GM23338 (cell line): ENCODE data around the gene RNU5D-1. TPM values are rescaled to one million over a fixed set of nuclear protein-coding genes. Genes with fewer than 3 reads are reported as not detected.

Experiments
- ATAC-seq: fragments of 200-7000 bp; cut with Tn5 transposase; 3 replicates; pipeline ENCODE4 v1.9.1; 2020
- DNase-seq: peaks from one replicate; pipeline ENCODE4 v3.0.0-alpha.2; 2015; ENCODE audit warnings: low spot score
- H2AFZ ChIP-seq: fragments of 200-600 bp; sonication (generic); 2 replicates; pipeline ENCODE4 v1.8.0; 2016; ENCODE audit warnings: antibody characterized with exemption, mild to moderate bottlenecking, moderate library complexity
- H3F3A ChIP-seq: fragments of 200-600 bp; sonication (generic); replicated peaks from 2 replicates; pipeline ENCODE4 v1.8.0; 2017; ENCODE audit warnings: antibody characterized with exemption, mixed run types, low read depth
- H3K27ac ChIP-seq: fragments of 200-600 bp; sonication (generic); 2 replicates; pipeline ENCODE4 v1.6.1; 2016; ENCODE audit warnings: low read depth
- H3K27me3 ChIP-seq: fragments of 200-600 bp; sonication (generic); 2 replicates; pipeline ENCODE4 v1.8.0; 2016; ENCODE audit warnings: mild to moderate bottlenecking, mixed run types, moderate library complexity; ENCODE audit not compliant: insufficient read depth
- H3K36me3 ChIP-seq: fragments of 200-600 bp; sonication (generic); 2 replicates; pipeline ENCODE4 v1.8.0; 2016; ENCODE audit warnings: mild to moderate bottlenecking; ENCODE audit not compliant: insufficient read depth
- H3K4me1 ChIP-seq: fragments of 200-600 bp; sonication (generic); 2 replicates; pipeline ENCODE4 v1.8.0; 2016; ENCODE audit warnings: mild to moderate bottlenecking, moderate library complexity; ENCODE audit not compliant: insufficient read depth
- H3K4me2 ChIP-seq: fragments of 200-600 bp; sonication (generic); 2 replicates; pipeline ENCODE4 v1.7.1; 2017; ENCODE audit warnings: mixed run types
- H3K4me3 ChIP-seq: fragments of 200-600 bp; sonication (generic); 2 replicates; pipeline ENCODE4 v1.6.1; 2016; ENCODE audit warnings: mixed run types
- H3K79me2 ChIP-seq: fragments of 200-600 bp; sonication (generic); replicated peaks from 2 replicates; pipeline ENCODE4 v1.8.0; 2017; ENCODE audit warnings: mild to moderate bottlenecking; ENCODE audit not compliant: insufficient read depth
- H3K9me2 ChIP-seq: fragments of 200-600 bp; sonication (generic); 2 replicates; pipeline ENCODE4 v1.8.0; 2017; ENCODE audit not compliant: insufficient read depth
- H4K20me1 ChIP-seq: fragments of 200-600 bp; sonication (generic); replicated peaks from 2 replicates; pipeline ENCODE4 v1.8.0; 2017; ENCODE audit warnings: mild to moderate bottlenecking; ENCODE audit not compliant: insufficient read depth
- H3K27ac Mint-ChIP-seq: 2 replicates; pipeline ENCODE4 v1.8.0; 2020; ENCODE audit warnings: inconsistent platforms, mild to moderate bottlenecking, moderate library complexity, mixed read lengths
- H3K27me3 Mint-ChIP-seq: 3 replicates; pipeline ENCODE4 v1.8.0; 2022; ENCODE audit warnings: low read depth, mild to moderate bottlenecking, moderate library complexity, mixed read lengths, inconsistent platforms; ENCODE audit not compliant: insufficient read depth, poor library complexity
- H3K36me3 Mint-ChIP-seq: 3 replicates; pipeline ENCODE4 v1.8.0; 2021; ENCODE audit warnings: low read depth, mild to moderate bottlenecking, inconsistent platforms, moderate library complexity, mixed read lengths
- H3K4me1 Mint-ChIP-seq: 3 replicates; pipeline ENCODE4 v1.8.0; 2020; ENCODE audit warnings: mild to moderate bottlenecking, inconsistent platforms, mixed read lengths
- H3K4me3 Mint-ChIP-seq: 3 replicates; pipeline ENCODE4 v1.8.0; 2021; ENCODE audit warnings: moderate library complexity, mild to moderate bottlenecking, inconsistent platforms, mixed read lengths
- H3K9me3 Mint-ChIP-seq: 3 replicates; pipeline ENCODE4 v1.8.0; 2020; ENCODE audit warnings: moderate library complexity, mild to moderate bottlenecking, inconsistent platforms, mixed read lengths
- POLR2AphosphoS5 ChIP-seq: IDR thresholded peaks from 2 replicates; pipeline ENCODE4 v1.6.1; 2016; ENCODE audit warnings: antibody characterized with exemption, low read depth
- STAT1 ChIP-seq: IDR thresholded peaks from one replicate; pipeline ENCODE4 v1.6.1; 2016; ENCODE audit warnings: antibody characterized with exemption; ENCODE audit not compliant: unreplicated experiment
- polyA plus RNA-seq: library from polyadenylated mRNA; unstranded; fragments of >200 nt; fragmentation: Nextera tagmentation; extraction: Ambion mirVana; gene quantifications from 2 replicates; pipeline ENCODE4 v1.2.1, GENCODE V29; 2016
- total RNA-seq: library from RNA; depleted of rRNA; stranded (reverse); fragments of >200 nt; shearing (Covaris generic); gene quantifications from 2 replicates; pipeline ENCODE4 v1.2.3, GENCODE V29; 2014
- TF ChIP-seq, protein P1 (sequence below): IDR thresholded peaks from one replicate; pipeline ENCODE4 v1.6.1; 2018; ENCODE audit warnings: antibody characterized with exemption; ENCODE audit not compliant: unreplicated experiment
- TF ChIP-seq, protein P2 (sequence below), 2 experiments: fragments of 200-600 bp in 1 of 2; sonication (generic) in 1 of 2; conservative IDR thresholded peaks; 2 replicates each; pipeline versions ENCODE4 v1.5.1 to v1.6.1; 2016 to 2017; ENCODE audit warnings: antibody characterized with exemption in 2 of 2, low read depth in 2 of 2, mild to moderate bottlenecking in 2 of 2, moderate library complexity in 1 of 2
- TF ChIP-seq, protein P3 (sequence below): fragments of 250-450 bp; sonication (Bioruptor Pico); IDR thresholded peaks from 2 replicates; pipeline ENCODE4 v1.5.0; 2020; ENCODE audit warnings: mild to moderate bottlenecking, moderate library complexity

Gene RNU5D-1
- total and polyA plus RNA-seq, 2 experiments from 2014 or later, result not detected

DNA sequence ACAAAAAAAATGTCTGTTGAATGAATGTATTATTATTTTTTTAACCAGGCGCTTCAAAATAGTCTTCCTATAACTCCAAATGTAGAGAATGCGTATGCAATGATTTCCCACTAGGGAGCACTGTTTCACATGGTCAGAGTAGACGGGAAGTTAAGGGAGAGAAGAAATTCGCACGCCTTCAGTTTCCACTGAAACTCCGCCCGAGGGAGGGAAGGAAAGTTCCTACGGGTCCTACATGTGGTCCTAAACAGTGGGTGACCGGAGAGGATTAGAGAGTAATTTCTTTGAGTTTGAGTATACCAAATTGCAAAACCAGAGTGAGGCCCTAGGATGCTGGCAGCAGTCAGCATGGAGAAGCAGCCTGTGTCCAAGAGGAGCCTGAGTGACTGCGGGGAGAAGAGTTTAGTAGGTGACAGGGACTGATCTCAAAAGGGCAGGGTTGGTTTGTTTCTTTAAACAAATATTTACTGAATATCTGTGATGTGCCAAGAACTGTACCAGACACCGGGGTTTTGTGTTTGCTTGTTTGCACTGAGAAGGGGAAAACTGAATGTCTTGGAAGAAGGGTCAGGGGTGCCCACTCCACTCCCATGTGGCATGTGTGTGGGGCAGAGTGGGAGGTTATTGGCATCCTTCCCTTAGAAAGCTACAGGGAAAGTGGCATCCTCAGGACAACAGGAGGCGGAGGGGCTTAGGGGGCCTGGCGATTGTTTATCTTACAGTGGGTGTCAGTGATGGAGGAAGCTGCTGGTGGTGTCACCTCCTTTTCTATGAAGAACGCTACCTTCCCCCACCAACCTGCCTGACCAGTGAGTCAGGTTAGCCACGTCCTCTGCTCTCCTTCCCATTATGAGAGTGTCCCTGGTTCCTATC, 22.8 kb downstream of the RNU5D-1 start:
- Mint-ChIP-seq H3K9me3 (peaks cover 13% of the 10 kb centered on the region), H3K4me3 (no peak overlapping the region; the same call in 2 of the 3 replicates), H3K27ac (no peak overlapping the region), H3K36me3 (peaks cover 11% of the 10 kb centered on the region), H3K4me1 (peaks cover 9% of the 10 kb centered on the region), H3K27me3 (peaks cover 6% of the 10 kb centered on the region)
- H4K20me1 ChIP-seq, result no peaks in the 10 kb centered on the region
- H3K4me2 ChIP-seq, result no peak overlapping the region
- ATAC-seq (peak; percentile 75), DNase-seq (peak; percentile 88)
- peaks cover 3% of the 10 kb centered on the region for H3F3A ChIP-seq
- H3K27me3 ChIP-seq, result no peaks in the 10 kb centered on the region
- no peaks in the 10 kb centered on the region for H3K36me3 ChIP-seq
- H3K79me2 ChIP-seq, result no peaks in the 10 kb centered on the region
- H3K4me3 ChIP-seq, result no peak overlapping the region
- H3K4me1 ChIP-seq, result no peaks in the 10 kb centered on the region; the same call in 1 of the 2 replicates
- H3K27ac ChIP-seq, result no peak overlapping the region
- H3K9me2 ChIP-seq, result no peaks in the 10 kb centered on the region; the same call in 1 of the 2 replicates
- no peak overlapping the region for H2AFZ ChIP-seq
- TF ChIP-seq STAT1 (no peak), POLR2AphosphoS5 (no peak)
- TF ChIP-seq, protein P1, sequence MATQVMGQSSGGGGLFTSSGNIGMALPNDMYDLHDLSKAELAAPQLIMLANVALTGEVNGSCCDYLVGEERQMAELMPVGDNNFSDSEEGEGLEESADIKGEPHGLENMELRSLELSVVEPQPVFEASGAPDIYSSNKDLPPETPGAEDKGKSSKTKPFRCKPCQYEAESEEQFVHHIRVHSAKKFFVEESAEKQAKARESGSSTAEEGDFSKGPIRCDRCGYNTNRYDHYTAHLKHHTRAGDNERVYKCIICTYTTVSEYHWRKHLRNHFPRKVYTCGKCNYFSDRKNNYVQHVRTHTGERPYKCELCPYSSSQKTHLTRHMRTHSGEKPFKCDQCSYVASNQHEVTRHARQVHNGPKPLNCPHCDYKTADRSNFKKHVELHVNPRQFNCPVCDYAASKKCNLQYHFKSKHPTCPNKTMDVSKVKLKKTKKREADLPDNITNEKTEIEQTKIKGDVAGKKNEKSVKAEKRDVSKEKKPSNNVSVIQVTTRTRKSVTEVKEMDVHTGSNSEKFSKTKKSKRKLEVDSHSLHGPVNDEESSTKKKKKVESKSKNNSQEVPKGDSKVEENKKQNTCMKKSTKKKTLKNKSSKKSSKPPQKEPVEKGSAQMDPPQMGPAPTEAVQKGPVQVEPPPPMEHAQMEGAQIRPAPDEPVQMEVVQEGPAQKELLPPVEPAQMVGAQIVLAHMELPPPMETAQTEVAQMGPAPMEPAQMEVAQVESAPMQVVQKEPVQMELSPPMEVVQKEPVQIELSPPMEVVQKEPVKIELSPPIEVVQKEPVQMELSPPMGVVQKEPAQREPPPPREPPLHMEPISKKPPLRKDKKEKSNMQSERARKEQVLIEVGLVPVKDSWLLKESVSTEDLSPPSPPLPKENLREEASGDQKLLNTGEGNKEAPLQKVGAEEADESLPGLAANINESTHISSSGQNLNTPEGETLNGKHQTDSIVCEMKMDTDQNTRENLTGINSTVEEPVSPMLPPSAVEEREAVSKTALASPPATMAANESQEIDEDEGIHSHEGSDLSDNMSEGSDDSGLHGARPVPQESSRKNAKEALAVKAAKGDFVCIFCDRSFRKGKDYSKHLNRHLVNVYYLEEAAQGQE, result no peak
- TF ChIP-seq, protein P2, sequence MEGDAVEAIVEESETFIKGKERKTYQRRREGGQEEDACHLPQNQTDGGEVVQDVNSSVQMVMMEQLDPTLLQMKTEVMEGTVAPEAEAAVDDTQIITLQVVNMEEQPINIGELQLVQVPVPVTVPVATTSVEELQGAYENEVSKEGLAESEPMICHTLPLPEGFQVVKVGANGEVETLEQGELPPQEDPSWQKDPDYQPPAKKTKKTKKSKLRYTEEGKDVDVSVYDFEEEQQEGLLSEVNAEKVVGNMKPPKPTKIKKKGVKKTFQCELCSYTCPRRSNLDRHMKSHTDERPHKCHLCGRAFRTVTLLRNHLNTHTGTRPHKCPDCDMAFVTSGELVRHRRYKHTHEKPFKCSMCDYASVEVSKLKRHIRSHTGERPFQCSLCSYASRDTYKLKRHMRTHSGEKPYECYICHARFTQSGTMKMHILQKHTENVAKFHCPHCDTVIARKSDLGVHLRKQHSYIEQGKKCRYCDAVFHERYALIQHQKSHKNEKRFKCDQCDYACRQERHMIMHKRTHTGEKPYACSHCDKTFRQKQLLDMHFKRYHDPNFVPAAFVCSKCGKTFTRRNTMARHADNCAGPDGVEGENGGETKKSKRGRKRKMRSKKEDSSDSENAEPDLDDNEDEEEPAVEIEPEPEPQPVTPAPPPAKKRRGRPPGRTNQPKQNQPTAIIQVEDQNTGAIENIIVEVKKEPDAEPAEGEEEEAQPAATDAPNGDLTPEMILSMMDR (conservative IDR thresholded peaks at IDR 0.05; ENCODE audit: low read depth in 2 of 2), result peak; percentile 80 to 86

- ATAC-seq, result no peak
- H3K27ac ChIP-seq, result no peak overlapping the region
- no peak overlapping the region for H3K4me2 ChIP-seq
- DNase-seq, result no peak
- no peaks in the 10 kb centered on the region; the same call in 1 of the 2 replicates for H3K9me2 ChIP-seq
- H3K27me3 Mint-ChIP-seq, result peaks cover 9% of the 10 kb centered on the region
- peaks cover 15% of the 10 kb centered on the region for H3K4me1 Mint-ChIP-seq
- peaks cover 11% of the 10 kb centered on the region for H3K36me3 Mint-ChIP-seq
- H2AFZ ChIP-seq, result no peak overlapping the region
- no peaks in the 10 kb centered on the region for H4K20me1 ChIP-seq
- peaks cover 13% of the 10 kb centered on the region for H3K9me3 Mint-ChIP-seq
- H3K4me3 ChIP-seq, result no peak overlapping the region
- H3K36me3 ChIP-seq, result no peaks in the 10 kb centered on the region
- H3K27me3 ChIP-seq, result no peaks in the 10 kb centered on the region
- no peaks in the 10 kb centered on the region; the same call in 1 of the 2 replicates for H3K4me1 ChIP-seq
- no peaks in the 10 kb centered on the region for H3K79me2 ChIP-seq
- peaks cover 3% of the 10 kb centered on the region for H3F3A ChIP-seq
- no peak overlapping the region for H3K27ac Mint-ChIP-seq
- H3K4me3 Mint-ChIP-seq, result no peak overlapping the region
- TF ChIP-seq, protein P3, sequence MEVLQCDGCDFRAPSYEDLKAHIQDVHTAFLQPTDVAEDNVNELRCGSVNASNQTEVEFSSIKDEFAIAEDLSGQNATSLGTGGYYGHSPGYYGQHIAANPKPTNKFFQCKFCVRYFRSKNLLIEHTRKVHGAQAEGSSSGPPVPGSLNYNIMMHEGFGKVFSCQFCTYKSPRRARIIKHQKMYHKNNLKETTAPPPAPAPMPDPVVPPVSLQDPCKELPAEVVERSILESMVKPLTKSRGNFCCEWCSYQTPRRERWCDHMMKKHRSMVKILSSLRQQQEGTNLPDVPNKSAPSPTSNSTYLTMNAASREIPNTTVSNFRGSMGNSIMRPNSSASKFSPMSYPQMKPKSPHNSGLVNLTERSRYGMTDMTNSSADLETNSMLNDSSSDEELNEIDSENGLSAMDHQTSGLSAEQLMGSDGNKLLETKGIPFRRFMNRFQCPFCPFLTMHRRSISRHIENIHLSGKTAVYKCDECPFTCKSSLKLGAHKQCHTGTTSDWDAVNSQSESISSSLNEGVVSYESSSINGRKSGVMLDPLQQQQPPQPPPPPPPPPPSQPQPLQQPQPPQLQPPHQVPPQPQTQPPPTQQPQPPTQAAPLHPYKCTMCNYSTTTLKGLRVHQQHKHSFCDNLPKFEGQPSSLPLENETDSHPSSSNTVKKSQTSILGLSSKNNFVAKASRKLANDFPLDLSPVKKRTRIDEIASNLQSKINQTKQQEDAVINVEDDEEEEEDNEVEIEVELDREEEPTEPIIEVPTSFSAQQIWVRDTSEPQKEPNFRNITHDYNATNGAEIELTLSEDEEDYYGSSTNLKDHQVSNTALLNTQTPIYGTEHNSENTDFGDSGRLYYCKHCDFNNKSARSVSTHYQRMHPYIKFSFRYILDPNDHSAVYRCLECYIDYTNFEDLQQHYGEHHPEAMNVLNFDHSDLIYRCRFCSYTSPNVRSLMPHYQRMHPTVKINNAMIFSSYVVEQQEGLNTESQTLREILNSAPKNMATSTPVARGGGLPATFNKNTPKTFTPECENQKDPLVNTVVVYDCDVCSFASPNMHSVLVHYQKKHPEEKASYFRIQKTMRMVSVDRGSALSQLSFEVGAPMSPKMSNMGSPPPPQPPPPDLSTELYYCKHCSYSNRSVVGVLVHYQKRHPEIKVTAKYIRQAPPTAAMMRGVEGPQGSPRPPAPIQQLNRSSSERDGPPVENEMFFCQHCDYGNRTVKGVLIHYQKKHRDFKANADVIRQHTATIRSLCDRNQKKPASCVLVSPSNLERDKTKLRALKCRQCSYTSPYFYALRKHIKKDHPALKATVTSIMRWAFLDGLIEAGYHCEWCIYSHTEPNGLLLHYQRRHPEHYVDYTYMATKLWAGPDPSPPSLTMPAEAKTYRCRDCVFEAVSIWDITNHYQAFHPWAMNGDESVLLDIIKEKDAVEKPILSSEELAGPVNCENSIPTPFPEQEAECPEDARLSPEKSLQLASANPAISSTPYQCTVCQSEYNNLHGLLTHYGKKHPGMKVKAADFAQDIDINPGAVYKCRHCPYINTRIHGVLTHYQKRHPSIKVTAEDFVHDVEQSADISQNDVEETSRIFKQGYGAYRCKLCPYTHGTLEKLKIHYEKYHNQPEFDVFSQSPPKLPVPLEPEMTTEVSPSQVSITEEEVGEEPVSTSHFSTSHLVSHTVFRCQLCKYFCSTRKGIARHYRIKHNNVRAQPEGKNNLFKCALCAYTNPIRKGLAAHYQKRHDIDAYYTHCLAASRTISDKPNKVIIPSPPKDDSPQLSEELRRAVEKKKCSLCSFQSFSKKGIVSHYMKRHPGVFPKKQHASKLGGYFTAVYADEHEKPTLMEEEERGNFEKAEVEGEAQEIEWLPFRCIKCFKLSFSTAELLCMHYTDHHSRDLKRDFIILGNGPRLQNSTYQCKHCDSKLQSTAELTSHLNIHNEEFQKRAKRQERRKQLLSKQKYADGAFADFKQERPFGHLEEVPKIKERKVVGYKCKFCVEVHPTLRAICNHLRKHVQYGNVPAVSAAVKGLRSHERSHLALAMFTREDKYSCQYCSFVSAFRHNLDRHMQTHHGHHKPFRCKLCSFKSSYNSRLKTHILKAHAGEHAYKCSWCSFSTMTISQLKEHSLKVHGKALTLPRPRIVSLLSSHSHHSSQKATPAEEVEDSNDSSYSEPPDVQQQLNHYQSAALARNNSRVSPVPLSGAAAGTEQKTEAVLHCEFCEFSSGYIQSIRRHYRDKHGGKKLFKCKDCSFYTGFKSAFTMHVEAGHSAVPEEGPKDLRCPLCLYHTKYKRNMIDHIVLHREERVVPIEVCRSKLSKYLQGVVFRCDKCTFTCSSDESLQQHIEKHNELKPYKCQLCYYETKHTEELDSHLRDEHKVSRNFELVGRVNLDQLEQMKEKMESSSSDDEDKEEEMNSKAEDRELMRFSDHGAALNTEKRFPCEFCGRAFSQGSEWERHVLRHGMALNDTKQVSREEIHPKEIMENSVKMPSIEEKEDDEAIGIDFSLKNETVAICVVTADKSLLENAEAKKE (CRISPR knock-in tag), result no peak
Measured at GRCh38 chr1:44707112-44707881, 23.7 kb downstream of the RNU5D-1 start.
